DOHH2 (cell line): ENCODE measurements around the gene NFIA.

Source experiments
- CTCF ChIP-seq: fragments of 200-600 bp; sonication (generic); IDR thresholded peaks from one replicate; pipeline ENCODE4 v1.5.1; 2014; ENCODE audit warnings: antibody characterized with exemption, mild to moderate bottlenecking, low read depth, low read length; ENCODE audit not compliant: poor library complexity, severe bottlenecking
- EZH2phosphoT487 ChIP-seq: fragments of 200-600 bp; sonication (generic); IDR thresholded peaks from 2 replicates; pipeline ENCODE4 v1.6.1; 2017; ENCODE audit warnings: borderline replicate concordance, mild to moderate bottlenecking, antibody characterized with exemption, low read length, moderate library complexity, mixed read lengths

GRCh38 chr1:61300899-61301298, 218.5 kb downstream of the NFIA start:
- TF ChIP-seq CTCF, result no peak
- TF ChIP-seq EZH2phosphoT487, result no peak
